Activated naive CD4-positive, alpha-beta T cell treated with anti-CD3 and anti-CD28 coated beads, Interleukin-2, amount 50 U/mL, for 24 hours (primary cell): ENCODE measurements around the gene ZNF3.

Experiments
- H3K27ac Mint-ChIP-seq: one replicate; pipeline ENCODE4 v1.8.0; 2021; ENCODE audit warnings: mild to moderate bottlenecking, mixed read lengths
- H3K27me3 Mint-ChIP-seq: one replicate; pipeline ENCODE4 v1.8.0; 2021; ENCODE audit warnings: mixed read lengths
- H3K36me3 Mint-ChIP-seq: one replicate; pipeline ENCODE4 v1.8.0; 2021; ENCODE audit warnings: mixed read lengths
- H3K4me1 Mint-ChIP-seq: one replicate; pipeline ENCODE4 v1.8.0; 2021; ENCODE audit warnings: mixed read lengths
- H3K4me3 Mint-ChIP-seq: one replicate; pipeline ENCODE4 v1.8.0; 2021; ENCODE audit warnings: mild to moderate bottlenecking, mixed read lengths
- H3K9me3 Mint-ChIP-seq: one replicate; pipeline ENCODE4 v1.8.0; 2021; ENCODE audit warnings: mixed read lengths

Gene ZNF3

DNA sequence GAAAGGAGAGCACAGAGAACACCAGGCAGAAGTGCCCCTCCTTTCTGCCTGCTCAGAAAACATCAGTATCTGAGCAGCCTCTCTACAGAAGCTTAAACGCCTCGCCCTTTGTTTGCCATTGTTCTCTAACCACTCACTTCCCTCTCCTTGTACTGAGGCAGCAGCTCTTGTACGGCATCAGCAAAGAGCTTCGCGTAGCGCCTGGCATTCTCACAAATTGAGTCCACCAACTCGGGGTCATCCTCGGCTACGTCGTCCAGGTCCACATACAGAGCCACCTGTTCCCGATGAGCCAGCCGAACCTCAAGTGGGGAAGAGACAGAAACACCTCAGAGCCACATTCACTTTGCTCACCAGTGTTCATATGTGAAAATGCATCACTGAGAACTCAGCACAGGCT is 17.9 kb upstream of the ZNF3 start:
- Mint-ChIP-seq H3K36me3 (peaks cover 32% of the 10 kb centered on the region), H3K27me3 (no peaks in the 10 kb centered on the region), H3K9me3 (no peaks in the 10 kb centered on the region), H3K27ac (peak overlapping the region; percentile 98), H3K4me3 (peak overlapping the region; percentile 95), H3K4me1 (peaks cover 48% of the 10 kb centered on the region)

DNA sequence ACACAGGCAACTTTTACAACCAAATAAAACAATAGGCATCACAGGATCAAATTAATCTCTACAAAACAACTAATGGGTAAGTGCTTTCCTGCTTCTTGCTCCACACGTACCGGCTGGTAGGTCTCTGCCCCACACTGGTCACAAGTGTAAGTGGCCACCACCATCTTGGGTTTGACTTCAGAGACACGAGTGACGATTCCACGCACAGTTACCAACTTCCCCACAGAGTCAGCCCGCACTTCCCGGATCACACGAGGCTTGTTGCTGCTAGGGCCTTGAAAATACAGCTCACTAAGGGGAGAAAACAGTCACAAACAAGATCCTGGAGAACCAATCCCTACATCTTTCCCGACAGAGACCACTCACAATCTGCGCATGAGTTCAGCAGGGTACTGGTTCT is 17.4 kb upstream of the ZNF3 start:
- Mint-ChIP-seq H3K9me3 (no peaks in the 10 kb centered on the region), H3K27me3 (no peaks in the 10 kb centered on the region), H3K36me3 (peaks cover 32% of the 10 kb centered on the region), H3K4me3 (peak overlapping the region; percentile 75), H3K4me1 (peaks cover 47% of the 10 kb centered on the region), H3K27ac (peak overlapping the region; percentile 87)

DNA sequence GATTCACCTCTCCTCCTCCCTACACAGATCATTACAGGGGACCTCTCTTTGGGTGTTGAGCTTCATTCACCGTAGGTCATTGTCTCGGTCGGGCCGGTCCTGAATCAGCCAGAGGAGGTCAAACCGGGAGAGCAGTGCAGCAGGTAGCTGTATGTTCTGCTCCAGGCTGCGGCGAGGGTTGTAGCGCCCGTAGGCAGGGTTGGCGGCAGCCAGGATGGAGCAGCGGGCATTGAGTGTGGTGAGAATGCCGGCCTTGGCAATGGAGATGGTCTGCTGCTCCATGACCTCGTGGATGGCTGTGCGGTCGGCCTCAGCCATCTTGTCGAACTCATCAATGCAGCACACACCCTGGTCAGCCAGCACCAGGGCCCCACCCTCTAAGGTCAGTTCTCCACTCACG is 14.2 kb upstream of the ZNF3 start:
- Mint-ChIP-seq H3K4me1 (peaks cover 40% of the 10 kb centered on the region), H3K4me3 (no peak overlapping the region)

DNA sequence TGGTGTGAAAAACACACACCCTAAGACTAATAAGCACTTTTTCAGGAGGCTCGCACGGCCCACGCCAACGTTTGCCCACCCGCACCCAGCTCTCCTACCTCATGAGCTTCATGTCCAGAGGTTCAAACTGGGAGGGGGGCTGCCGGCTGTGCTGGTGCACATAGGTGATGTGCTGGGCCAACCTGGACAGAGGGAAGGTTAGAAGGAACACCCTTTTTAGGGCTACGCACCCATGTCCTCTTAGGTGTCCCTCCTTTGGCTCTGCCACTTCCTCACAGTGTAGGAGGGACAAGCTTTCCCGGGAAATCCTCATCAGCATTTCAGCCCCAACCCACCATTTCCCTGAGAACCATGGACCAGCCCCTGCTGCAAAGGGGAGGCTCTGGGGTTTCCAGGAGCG is 13.8 kb upstream of the ZNF3 start:
- Mint-ChIP-seq H3K9me3 (no peaks in the 10 kb centered on the region), H3K27me3 (no peaks in the 10 kb centered on the region), H3K36me3 (peaks cover 32% of the 10 kb centered on the region), H3K4me3 (no peak overlapping the region), H3K4me1 (peaks cover 44% of the 10 kb centered on the region), H3K27ac (peak overlapping the region; percentile 62)

More for the DNA sequence above, 14.2 kb upstream of the ZNF3 start:
- Mint-ChIP-seq H3K9me3 (no peaks in the 10 kb centered on the region), H3K36me3 (peaks cover 32% of the 10 kb centered on the region), H3K27ac (peak overlapping the region; percentile 77), H3K27me3 (no peaks in the 10 kb centered on the region)

DNA sequence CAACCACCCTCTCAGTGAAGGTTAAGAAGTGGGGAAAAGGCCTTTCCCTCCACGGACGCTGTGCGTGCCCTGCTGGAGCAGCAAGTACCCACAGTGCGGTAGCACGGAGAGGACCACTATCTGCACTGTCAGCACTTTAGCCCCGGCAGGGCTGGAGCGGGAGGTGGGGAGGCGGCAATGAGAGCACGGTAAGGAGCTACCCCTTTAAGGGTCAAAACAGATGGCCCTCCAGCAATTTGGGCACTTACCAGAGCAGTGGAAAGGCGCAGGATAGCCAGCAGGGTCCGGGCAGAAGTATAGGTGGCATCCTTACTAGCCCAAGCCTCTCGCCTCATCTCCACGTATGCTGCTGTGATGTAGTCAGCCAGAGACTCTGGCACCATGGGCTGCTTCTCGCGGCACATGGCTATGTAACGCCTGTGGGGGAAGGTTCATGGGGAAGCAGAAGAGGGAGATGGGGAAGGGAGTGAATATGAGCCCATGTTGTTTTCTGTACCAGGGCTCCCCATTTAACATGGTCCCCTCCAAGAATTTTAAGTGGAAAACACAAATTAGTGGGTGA is 12.5 kb upstream of the ZNF3 start:
- Mint-ChIP-seq H3K27ac (peak overlapping the region; percentile 23), H3K36me3 (peaks cover 23% of the 10 kb centered on the region), H3K4me3 (no peak overlapping the region), H3K27me3 (no peaks in the 10 kb centered on the region), H3K9me3 (no peaks in the 10 kb centered on the region), H3K4me1 (peaks cover 42% of the 10 kb centered on the region)

DNA sequence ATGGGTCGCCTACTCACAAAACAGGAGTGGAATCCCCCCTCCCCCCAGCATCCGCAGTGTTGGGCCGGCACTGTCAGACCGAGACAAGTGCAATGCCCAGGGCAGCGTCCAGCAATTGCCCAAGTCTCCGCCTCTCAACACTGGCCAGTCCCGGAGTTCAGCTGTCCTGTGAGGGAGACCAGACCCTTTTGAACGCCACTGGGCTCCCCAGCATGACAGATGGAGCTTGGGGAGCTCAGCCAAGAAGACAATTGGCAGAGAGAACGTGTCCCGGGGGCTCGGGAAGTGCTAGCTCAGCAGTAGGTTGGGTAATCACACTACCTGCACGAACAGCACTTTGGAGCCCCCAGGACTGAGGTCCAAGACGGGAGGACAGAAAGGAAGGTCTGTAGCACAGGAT is 12.0 kb upstream of the ZNF3 start:
- Mint-ChIP-seq H3K27me3 (no peaks in the 10 kb centered on the region), H3K27ac (no peak overlapping the region), H3K4me3 (no peak overlapping the region), H3K36me3 (peaks cover 20% of the 10 kb centered on the region), H3K4me1 (peaks cover 38% of the 10 kb centered on the region), H3K9me3 (no peaks in the 10 kb centered on the region)

DNA sequence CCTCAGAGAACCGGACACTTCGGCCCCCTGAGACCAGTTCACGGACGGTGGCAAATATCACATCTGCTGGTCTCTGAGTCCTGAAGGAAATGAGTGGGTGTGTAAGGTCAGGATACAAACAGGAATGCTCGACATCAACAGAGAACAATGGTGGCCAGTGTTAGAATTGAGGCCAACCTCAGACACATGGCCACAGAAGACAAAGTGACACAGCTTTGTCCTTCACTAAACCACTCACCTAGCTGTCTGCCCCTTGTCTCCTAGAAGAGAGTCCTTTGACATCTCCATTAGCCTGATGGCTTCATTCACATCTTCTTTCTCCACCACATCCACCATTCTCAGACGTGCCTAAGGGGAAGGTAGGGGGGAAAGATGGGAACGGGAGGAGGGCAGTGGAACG is 11.5 kb upstream of the ZNF3 start:
- H3K4me1 Mint-ChIP-seq, result peaks cover 36% of the 10 kb centered on the region
- peak overlapping the region; percentile 18 for H3K27ac Mint-ChIP-seq
- no peak overlapping the region for H3K4me3 Mint-ChIP-seq
- peaks cover 18% of the 10 kb centered on the region for H3K36me3 Mint-ChIP-seq
- H3K27me3 Mint-ChIP-seq, result no peaks in the 10 kb centered on the region
- no peaks in the 10 kb centered on the region for H3K9me3 Mint-ChIP-seq

DNA sequence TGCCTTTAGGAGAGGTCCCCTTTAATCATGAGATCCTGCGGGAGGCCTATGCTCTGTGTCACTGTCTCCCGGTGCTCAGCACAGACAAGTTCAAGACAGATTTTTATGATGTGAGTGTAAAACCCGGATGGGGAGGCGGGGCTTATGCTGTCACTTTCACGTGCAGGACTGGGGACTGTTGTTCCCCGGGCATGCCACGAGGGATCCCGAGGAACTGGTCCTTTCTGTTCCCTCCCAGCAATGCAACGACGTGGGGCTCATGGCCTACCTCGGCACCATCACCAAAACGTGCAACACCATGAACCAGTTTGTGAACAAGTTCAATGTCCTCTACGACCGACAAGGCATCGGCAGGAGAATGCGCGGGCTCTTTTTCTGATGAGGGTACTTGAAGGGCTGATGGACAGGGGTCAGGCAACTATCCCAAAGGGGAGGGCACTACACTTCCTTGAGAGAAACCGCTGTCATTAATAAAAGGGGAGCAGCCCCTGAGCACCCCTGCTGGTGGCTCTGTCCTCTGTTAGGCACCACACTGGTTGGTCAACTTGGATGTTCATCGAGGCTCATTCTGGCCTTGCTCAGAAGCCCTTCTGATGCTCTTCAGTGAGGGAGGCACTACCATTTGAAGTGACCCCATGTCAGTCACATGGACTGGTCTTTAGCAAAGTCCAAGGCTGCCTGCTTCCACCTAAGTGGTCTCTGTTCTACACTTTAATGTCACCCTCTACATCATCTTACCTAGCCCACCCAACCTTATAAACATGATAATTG is 10.1 kb upstream of the ZNF3 start:
- Mint-ChIP-seq H3K27me3 (no peaks in the 10 kb centered on the region), H3K36me3 (peaks cover 8% of the 10 kb centered on the region), H3K4me3 (peak overlapping the region; percentile 23), H3K4me1 (peaks cover 33% of the 10 kb centered on the region), H3K27ac (peak overlapping the region; percentile 51), H3K9me3 (no peaks in the 10 kb centered on the region)

DNA sequence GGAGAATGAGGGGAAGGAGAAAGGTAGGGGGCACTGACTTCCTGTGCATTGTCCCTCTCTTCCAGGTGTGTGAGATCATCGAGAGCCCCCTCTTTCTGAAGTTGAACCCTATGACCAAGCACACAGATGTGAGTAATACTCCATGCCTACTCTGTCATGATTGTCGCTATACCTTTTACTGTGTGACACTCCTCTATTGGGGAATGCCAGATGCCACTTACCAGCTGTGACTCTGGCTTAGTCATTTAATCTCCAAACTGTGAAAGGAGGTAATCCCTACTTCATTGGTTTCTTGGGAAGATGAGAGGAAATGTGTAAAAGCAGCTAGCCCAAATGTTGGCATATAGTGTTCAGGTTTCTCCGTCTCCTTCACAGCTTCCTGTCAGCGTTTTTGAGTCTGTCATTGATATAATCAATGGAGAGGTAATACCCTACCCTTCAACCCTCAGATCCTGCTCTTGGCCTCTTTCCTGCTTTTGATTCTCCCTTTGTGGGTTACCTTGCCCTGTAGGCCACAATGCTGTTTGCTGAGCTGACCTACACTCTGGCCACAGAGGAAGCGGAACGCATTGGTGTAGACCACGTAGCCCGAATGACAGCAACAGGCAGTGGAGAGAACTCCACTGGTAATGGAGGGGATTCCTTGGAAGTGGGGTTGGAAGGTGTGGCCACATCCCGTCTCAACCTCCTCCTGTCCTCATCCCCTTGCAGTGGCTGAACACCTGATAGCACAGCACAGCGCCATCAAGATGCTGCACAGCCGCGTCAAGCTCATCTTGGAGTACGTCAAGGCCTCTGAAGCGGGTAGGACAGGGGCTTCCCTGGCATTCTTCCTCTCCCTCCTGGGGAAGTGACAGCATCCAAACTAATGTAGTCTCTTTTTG is 9.2 kb upstream of the ZNF3 start:
- peaks cover 6% of the 10 kb centered on the region for H3K36me3 Mint-ChIP-seq
- H3K9me3 Mint-ChIP-seq, result no peaks in the 10 kb centered on the region
- no peaks in the 10 kb centered on the region for H3K27me3 Mint-ChIP-seq
- peak overlapping the region; percentile 39 for H3K4me3 Mint-ChIP-seq
- peak overlapping the region; percentile 19 for H3K27ac Mint-ChIP-seq
- peaks cover 33% of the 10 kb centered on the region for H3K4me1 Mint-ChIP-seq

DNA sequence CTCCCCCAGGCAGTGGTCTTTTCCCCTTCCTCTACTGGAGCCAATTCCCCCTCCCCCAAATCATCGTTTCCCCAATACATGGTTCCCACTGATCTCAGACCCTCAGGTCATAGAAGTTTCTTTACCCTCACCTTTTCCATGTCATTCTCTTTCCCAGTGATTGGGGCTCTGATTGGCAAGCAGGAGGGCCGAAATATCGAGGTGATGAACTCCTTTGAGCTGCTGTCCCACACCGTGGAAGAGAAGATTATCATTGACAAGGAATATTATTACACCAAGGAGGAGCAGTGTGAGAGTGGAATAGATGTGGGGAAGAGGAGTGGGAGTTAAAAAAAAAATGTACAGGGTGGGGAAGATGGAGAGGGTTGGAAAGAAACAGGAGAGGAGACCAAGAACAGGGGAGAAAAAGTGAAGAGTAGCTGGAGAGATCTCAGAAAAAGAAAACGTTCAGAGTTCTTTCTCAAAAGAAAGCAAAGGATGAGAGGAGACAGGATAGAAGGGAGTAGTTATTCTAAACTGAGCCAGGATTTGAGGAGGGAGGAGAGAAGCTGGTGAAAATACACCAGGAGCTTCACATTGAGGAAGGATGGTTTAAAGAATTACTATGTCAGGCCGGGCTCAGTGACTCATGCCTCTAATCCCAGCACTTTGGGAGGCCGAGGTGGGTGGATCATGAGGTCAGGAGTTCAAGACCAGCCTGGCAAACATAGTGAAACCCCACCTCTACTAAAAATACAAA is 8.1 kb upstream of the ZNF3 start:
- peaks cover 2% of the 10 kb centered on the region for H3K36me3 Mint-ChIP-seq
- H3K27me3 Mint-ChIP-seq, result no peaks in the 10 kb centered on the region
- H3K4me3 Mint-ChIP-seq, result peak overlapping the region; percentile 94
- H3K4me1 Mint-ChIP-seq, result peaks cover 26% of the 10 kb centered on the region
- no peaks in the 10 kb centered on the region for H3K9me3 Mint-ChIP-seq
- peak overlapping the region; percentile 94 for H3K27ac Mint-ChIP-seq

DNA sequence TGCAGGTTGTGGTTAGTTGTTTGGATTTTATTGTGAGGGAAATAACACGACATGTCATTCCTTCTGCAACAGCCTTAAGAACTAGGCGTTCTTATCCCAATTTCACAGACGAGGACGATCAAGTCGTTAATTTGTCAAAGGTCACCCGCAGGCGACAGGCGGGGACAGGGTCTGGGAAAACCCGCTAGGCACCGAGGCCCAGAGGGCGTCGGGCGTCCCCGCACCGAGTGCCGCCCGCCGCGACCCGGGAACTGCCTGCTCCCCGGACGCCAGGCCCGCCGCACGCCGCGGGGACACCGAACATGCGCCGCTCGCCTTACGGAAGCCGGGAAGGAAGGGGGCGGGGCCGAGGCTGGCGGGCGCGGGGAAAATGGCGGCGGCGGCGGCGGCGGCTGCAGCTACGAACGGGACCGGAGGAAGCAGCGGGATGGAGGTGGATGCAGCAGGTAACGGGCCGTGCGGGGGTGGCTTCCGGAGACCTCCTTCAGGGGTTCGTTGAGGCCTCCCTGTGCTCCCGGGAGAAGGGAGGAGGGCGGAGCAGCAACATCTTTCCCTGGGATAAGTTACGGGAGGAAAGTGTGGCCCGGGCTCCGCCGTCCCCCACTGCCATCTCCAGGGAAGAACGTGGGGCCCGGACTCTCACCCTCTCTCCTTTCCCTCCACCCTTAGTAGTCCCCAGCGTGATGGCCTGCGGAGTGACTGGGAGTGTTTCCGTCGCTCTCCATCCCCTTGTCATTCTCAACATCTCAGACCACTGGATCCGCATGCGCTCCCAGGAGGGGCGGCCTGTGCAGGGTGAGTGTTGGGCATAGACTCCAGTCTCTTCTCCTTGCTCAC is 7.3 kb upstream of the ZNF3 start, which contains the start of gene COPS6:
Gene COPS6 (plus strand): TSS at position 349 of the 837 bp plus-strand sequence. CDS start 22 bp downstream, at position 371.
- Mint-ChIP-seq H3K4me1 (peaks cover 26% of the 10 kb centered on the region), H3K9me3 (no peaks in the 10 kb centered on the region), H3K27ac (peak within 1 kb of the TSS; percentile 94), H3K36me3 (peaks cover 2% of the 10 kb centered on the region), H3K4me3 (peak within 1 kb of the TSS; percentile 94), H3K27me3 (no peaks in the 10 kb centered on the region)

DNA sequence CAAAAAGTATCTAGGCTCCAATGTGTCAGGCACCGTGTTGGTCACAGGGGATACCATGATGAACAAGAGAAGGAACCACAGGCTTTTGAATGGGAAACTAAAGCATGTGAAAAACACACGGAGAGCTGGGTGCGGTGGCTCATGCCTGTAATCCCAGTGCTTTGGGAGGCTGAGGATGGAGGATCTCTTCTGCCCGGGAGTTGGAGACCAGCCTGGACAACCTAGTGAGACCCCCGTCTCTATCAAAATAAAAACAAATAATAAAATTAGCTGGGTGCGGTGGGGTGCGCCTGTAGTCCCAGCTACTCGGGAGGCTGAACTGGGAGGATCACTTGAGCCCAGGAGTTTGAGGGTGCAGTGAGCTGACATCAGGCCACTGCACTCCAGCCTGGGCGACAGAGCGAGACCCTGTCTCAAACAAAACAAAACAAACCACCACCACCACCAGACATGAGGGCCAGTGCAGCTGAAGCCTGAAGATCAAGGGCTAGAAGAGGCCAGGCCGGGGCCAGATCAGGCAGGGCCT is 6.6 kb upstream of the ZNF3 start:
- no peaks in the 10 kb centered on the region for H3K9me3 Mint-ChIP-seq
- H3K4me3 Mint-ChIP-seq, result peak overlapping the region; percentile 94
- peak overlapping the region; percentile 94 for H3K27ac Mint-ChIP-seq
- no peaks in the 10 kb centered on the region for H3K27me3 Mint-ChIP-seq
- peaks cover 2% of the 10 kb centered on the region for H3K36me3 Mint-ChIP-seq
- H3K4me1 Mint-ChIP-seq, result peaks cover 26% of the 10 kb centered on the region

DNA sequence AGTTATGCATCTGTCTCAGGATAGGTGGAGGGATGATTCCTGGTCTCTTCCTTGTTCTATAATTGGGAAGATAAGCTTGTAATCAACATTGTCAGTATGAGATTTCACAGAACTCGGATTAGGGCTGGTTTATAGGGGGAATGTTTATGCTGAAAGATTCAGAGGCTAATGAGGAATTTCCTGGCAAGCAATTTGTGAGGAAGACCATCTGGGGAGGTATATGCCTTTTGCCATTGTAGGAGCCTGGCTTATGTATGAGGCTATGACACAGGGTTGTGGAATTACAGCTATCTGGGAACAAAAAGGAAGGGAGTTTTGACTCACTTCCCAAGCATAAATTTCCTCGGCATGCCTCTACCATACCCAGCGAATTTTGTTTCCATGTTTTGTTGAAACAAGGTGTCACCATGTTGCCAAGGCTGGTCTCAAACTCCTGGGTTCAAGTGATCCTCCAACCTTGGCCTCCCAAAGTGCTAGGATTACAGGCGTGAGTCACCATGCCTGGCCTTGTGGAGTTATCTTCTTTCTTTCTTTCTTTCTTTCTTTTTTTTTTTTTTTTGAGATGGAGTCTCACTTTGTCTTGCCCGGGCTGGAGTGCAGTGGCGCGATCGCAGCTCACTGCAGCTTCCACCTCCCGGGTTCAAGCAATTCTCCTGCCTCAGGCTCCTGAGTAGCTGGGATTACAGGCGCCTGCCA is 5.7 kb upstream of the ZNF3 start:
- peaks cover 2% of the 10 kb centered on the region for H3K36me3 Mint-ChIP-seq
- no peaks in the 10 kb centered on the region for H3K9me3 Mint-ChIP-seq
- H3K4me1 Mint-ChIP-seq, result peaks cover 34% of the 10 kb centered on the region
- no peaks in the 10 kb centered on the region for H3K27me3 Mint-ChIP-seq
- peak overlapping the region; percentile 94 for H3K27ac Mint-ChIP-seq
- peak overlapping the region; percentile 57 for H3K4me3 Mint-ChIP-seq

DNA sequence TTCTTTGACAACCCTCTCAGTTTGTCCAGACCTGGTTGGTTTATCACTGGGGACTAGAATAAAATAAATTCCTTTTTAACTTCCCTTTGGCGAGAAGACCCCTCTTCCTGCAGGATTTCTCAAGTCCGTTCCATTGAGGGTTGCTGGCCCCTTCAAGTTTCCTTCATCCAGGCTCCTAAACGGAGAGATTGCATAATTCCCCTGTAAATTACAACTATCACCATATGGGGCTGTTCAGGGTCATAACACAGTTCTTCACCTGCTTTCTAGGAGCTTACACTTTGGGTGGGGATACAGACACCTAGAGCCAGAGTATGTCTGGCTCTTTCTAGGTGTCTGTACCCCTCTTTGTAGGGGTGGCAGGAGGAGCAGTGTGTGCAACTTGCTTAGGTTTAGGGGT is 4.0 kb upstream of the ZNF3 start:
- Mint-ChIP-seq H3K4me3 (no peak overlapping the region), H3K9me3 (no peaks in the 10 kb centered on the region), H3K27me3 (no peaks in the 10 kb centered on the region), H3K4me1 (peaks cover 39% of the 10 kb centered on the region), H3K27ac (no peak overlapping the region), H3K36me3 (peaks cover 2% of the 10 kb centered on the region)
